GM12878 (cell line): ENCODE measurements around the gene ANKHD1. TPM values are rescaled to one million over a fixed set of nuclear protein-coding genes. Genes with fewer than 3 reads are reported as not detected.

Source experiments
- ATAC-seq: fragments of 200-7000 bp; cut with Tn5 transposase; 3 replicates; pipeline ENCODE4 v1.9.1; 2020; ENCODE audit warnings: mild to moderate bottlenecking, moderate library complexity
- BruUV-seq: library from RNA; stranded (reverse); fragments of 400-500 nt; replicated peaks from 2 replicates; lab custom pipeline; 2021; lab: Mats Ljungman, UMichigan
- CTCF ChIA-PET: fragments of 300-600 bp; sonication (Branson Sonifier 250); formaldehyde crosslinking; extraction: SDS; loops from one replicate; lab custom pipeline; 2021; ENCODE audit warnings: inconsistent platforms; lab: Yijun Ruan, JAX
- POLR2A ChIA-PET: fragments of 350-600 bp; formaldehyde crosslinking; extraction: SDS; loops from one replicate; lab custom pipeline; 2021; ENCODE audit warnings: inconsistent platforms; lab: Charles Lee
- RAD21 ChIA-PET: fragments of 300-600 bp; sonication (Branson Sonifier 250); formaldehyde crosslinking; loops from one replicate; lab custom pipeline; 2023; ENCODE audit warnings: antibody characterized with exemption; ENCODE audit not compliant: unreplicated experiment; lab: Charles Lee
- SMC1A ChIA-PET: fragments of 300-600 bp; sonication (Branson Sonifier 250); formaldehyde crosslinking; loops from one replicate; lab custom pipeline; 2023; ENCODE audit not compliant: unreplicated experiment, uncharacterized antibody; lab: Charles Lee
- DNase-seq: peaks from one replicate; pipeline ENCODE4 v3.0.0-alpha.2; 2011; ENCODE audit warnings: low read depth, low spot score
- FAIRE-seq: peaks from 3 replicates; lab custom pipeline; 2011; peaks lifted over from hg19 to GRCh38; lab: Jason Lieb, UNC
- H2AFZ ChIP-seq: 2 replicates; pipeline ENCODE4 v1.6.0; 2011; ENCODE audit warnings: low read depth, low read length, control low read depth; ENCODE audit not compliant: control insufficient read depth
- H3K27ac ChIP-seq: 2 replicates; pipeline ENCODE4 v1.5.1; 2011; ENCODE audit warnings: control low read depth; ENCODE audit not compliant: control insufficient read depth, insufficient read depth
- H3K27me3 ChIP-seq, 2 experiments: replicated peaks in 1 of 2; 2 replicates each; pipeline versions ENCODE4 v1.6.0 to v1.6.1; 2011; ENCODE audit warnings: low read length in 1 of 2; ENCODE audit not compliant: control insufficient read depth in 2 of 2, insufficient read depth in 2 of 2
- H3K36me3 ChIP-seq, 2 experiments: 2 replicates each; pipeline ENCODE4 v1.5.1; 2011; ENCODE audit warnings: low read length in 1 of 2; ENCODE audit not compliant: control insufficient read depth in 2 of 2, insufficient read depth in 2 of 2
- H3K4me1 ChIP-seq: 2 replicates; pipeline ENCODE4 v1.6.1; 2011; ENCODE audit warnings: mild to moderate bottlenecking, low read length, moderate library complexity, mixed read lengths; ENCODE audit not compliant: control insufficient read depth, insufficient read depth
- H3K4me2 ChIP-seq: 2 replicates; pipeline ENCODE4 v1.6.0; 2011; ENCODE audit warnings: control low read depth; ENCODE audit not compliant: control insufficient read depth, insufficient read depth
- H3K4me3 ChIP-seq: fragments of 200-600 bp; sonication (generic); 2 replicates; pipeline ENCODE4 v1.5.1; 2016
- H3K79me2 ChIP-seq: 2 replicates; pipeline ENCODE4 v1.6.0; 2011; ENCODE audit warnings: low read length; ENCODE audit not compliant: control insufficient read depth, insufficient read depth
- H3K9ac ChIP-seq: 2 replicates; pipeline ENCODE4 v1.8.0; 2011; ENCODE audit warnings: low read length, control low read depth, mixed read lengths; ENCODE audit not compliant: control insufficient read depth, insufficient read depth
- H3K9me3 ChIP-seq: replicated peaks from 3 replicates; pipeline ENCODE4 v1.5.1; 2011; ENCODE audit warnings: mild to moderate bottlenecking, low read length; ENCODE audit not compliant: control insufficient read depth, insufficient read depth
- H4K20me1 ChIP-seq: 2 replicates; pipeline ENCODE4 v1.6.0; 2011; ENCODE audit not compliant: control insufficient read depth, insufficient read depth
- ASH2L ChIP-seq: fragments of 300-600, 200-600 bp; sonication (generic); IDR thresholded peaks from 2 replicates; pipeline ENCODE4 v1.6.1; 2017; ENCODE audit warnings: low read depth, mild to moderate bottlenecking, borderline replicate concordance
- CBFB ChIP-seq: IDR thresholded peaks from 2 replicates; pipeline ENCODE4 v1.6.1; 2016; ENCODE audit warnings: antibody characterized with exemption, low read depth
- EED ChIP-seq: sonication (generic); IDR thresholded peaks from 2 replicates; pipeline ENCODE4 v1.6.1; 2016; ENCODE audit warnings: antibody characterized with exemption, low read depth
- FOXK2 ChIP-seq: fragments of 450-650 bp; IDR thresholded peaks from 2 replicates; pipeline ENCODE4 v1.6.1; 2017; ENCODE audit warnings: mild to moderate bottlenecking, moderate library complexity
- KLF5 ChIP-seq: fragments of 450-650 bp; IDR thresholded peaks from 2 replicates; pipeline ENCODE4 v1.6.1; 2014; ENCODE audit warnings: mild to moderate bottlenecking; ENCODE audit not compliant: partially characterized antibody
- MTA3 ChIP-seq: IDR thresholded peaks from 2 replicates; pipeline ENCODE4 v1.6.1; 2012; ENCODE audit warnings: low read length, inconsistent platforms, borderline replicate concordance
- POLR2AphosphoS2 ChIP-seq: IDR thresholded peaks from 2 replicates; pipeline ENCODE4 v1.6.1; 2011; ENCODE audit warnings: low read depth, mild to moderate bottlenecking, low read length, improper control_type of control experiment, moderate library complexity
- SMAD1 ChIP-seq: fragments of 450-650 bp; IDR thresholded peaks from 2 replicates; pipeline ENCODE4 v1.6.1; 2018; ENCODE audit warnings: mild to moderate bottlenecking, low read depth; ENCODE audit not compliant: partially characterized antibody
- STAT3 ChIP-seq: IDR thresholded peaks from 2 replicates; pipeline ENCODE4 v1.6.1; 2011; ENCODE audit warnings: low read depth, low read length, improper control_type of control experiment
- SUPT20H ChIP-seq: IDR thresholded peaks from 2 replicates; pipeline ENCODE4 v1.6.1; 2011; ENCODE audit warnings: low read depth, mild to moderate bottlenecking, low read length, moderate library complexity, borderline replicate concordance; ENCODE audit not compliant: control insufficient read depth
- WRNIP1 ChIP-seq: IDR thresholded peaks from 2 replicates; pipeline ENCODE4 v1.6.1; 2011; ENCODE audit warnings: low read depth, low read length, improper control_type of control experiment, borderline replicate concordance
- WGBS: methylation state at CpG from one replicate; pipeline ENCODE4 v1.1.6; 2016; ENCODE audit warnings: low lambda C conversion rate; ENCODE audit not compliant: insufficient replicate concordance, insufficient coverage; ENCODE audit errors: missing lambda C conversion rate; 5-methylcytosine and 5-hydroxymethylcytosine counted together
- in situ Hi-C: fragments of 300-500 bp; cut with MboI; formaldehyde crosslinking; loops from 9 replicates; pipeline ENCODE4 v1.14.3; 2018; ENCODE audit warnings: mixed read lengths
- intact Hi-C: fragments of 100-400 bp; cut with micrococcal nuclease; formaldehyde crosslinking; loops from one replicate; pipeline ENCODE4 v1.14.2; 2022; ENCODE audit not compliant: unreplicated experiment
- polyA plus RNA-seq, 11 experiments: library from polyadenylated mRNA; depleted of rRNA in 4 of 11; unstranded in 6 of 11; stranded (reverse) in 5 of 11; fragments of >200 nt; fragmentation: Nextera tagmentation in 4 of 11; fragmentation: Illumina TruSeq in 1 of 11; extraction: Ambion mirVana in 4 of 11; extraction: Trizol in 1 of 11; gene quantifications; 1 replicate in 1 of 11; 2 replicates in 10 of 11; pipeline versions ENCODE4 v1.2.1 to v1.2.3, GENCODE V29; 2011 to 2016; ENCODE audit warnings: inconsistent platforms in 2 of 11, missing spikeins in 2 of 11, low read depth in 1 of 11
- total RNA-seq, 4 experiments: library from RNA; depleted of rRNA in 3 of 4; stranded (reverse); fragments of >200 nt in 3 of 4; fragmentation: Illumina TruSeq in 1 of 4; extraction: Trizol in 1 of 4; gene quantifications; 2 replicates each; pipeline versions ENCODE4 v1.2.1 to v1.2.3, GENCODE V29; 2013 to 2021
- TF ChIP-seq, protein P1 (sequence below): fragments of 450-650 bp; IDR thresholded peaks from 2 replicates; pipeline ENCODE4 v1.6.1; 2018; ENCODE audit warnings: borderline replicate concordance, mild to moderate bottlenecking; ENCODE audit not compliant: partially characterized antibody
- TF ChIP-seq, protein P2 (sequence below): fragments of 450-650 bp; formaldehyde crosslinking; IDR thresholded peaks from 2 replicates; pipeline ENCODE4 v1.4.0; 2022; ENCODE audit warnings: mild to moderate bottlenecking, moderate library complexity
- TF ChIP-seq, protein P3 (sequence below): fragments of 450-650 bp; IDR thresholded peaks from 2 replicates; pipeline ENCODE4 v1.6.1; 2016; ENCODE audit warnings: mild to moderate bottlenecking, moderate library complexity, borderline replicate concordance

ANKHD1 gene
- total and polyA plus RNA-seq, 10 of the 15 experiments (the other 5 are each of a cell fraction or from before 2014, with no cell fraction given) = 31.6 to 96.8 (median 74.3) TPM

DNA sequence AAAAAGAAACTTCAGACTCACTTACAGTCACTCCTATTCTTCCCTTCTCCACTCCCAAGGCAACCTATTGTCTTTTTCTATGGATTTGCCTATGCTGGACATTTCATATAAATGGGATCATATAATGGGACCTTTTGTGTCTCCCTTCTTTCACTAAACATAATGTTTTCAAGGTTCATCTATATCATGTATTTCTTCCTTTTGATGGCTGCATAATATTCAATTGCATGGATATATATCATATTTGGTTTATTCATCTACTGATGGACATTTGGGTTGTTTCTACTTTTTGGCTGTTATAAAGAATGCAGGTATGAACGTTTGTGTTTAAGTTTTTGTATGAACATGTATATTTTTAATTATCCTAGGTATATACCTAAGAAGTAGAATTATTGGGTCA lies 30.6 kb downstream of the ANKHD1 start (continued):
- TF ChIP-seq SUPT20H = no peak
- TF ChIP-seq KLF5 = no peak
- no peak for TF ChIP-seq MTA3
- TF ChIP-seq FOXK2 = no peak
- TF ChIP-seq WRNIP1 = no peak

DNA sequence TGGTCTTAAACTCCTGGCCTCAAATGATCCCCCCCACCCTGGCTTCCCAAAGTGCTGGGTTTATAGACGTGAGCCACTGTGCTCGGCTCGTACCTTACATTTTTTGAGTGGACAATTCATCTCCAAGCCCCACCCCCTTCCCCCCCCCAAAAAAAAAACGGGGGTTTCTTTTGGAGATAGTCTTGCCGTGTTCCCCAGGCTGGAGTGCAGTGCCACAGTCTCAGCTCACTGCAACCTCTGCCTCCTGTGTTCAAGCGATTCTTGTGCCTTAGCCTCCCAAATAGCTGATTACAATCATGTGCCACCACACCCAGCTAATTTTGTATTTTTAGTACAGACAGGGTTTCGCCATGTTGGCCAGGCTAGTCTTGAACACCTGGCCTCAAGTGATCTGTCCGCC lies 31.3 kb downstream of the ANKHD1 start:
- Histone ChIP-seq H3K4me2 (no peak overlapping the region), H2AFZ (no peak overlapping the region), H3K4me1 (no peaks in the 10 kb centered on the region), H3K27me3 (no peaks in the 10 kb centered on the region), H3K9ac (no peak overlapping the region), H3K27ac (no peak overlapping the region), H3K36me3 (peaks cover 0 to 14% of the 10 kb centered on the region in 2 experiments; a peak in 1 of 4 replicates), H4K20me1 (no peaks in the 10 kb centered on the region), H3K4me3 (no peak overlapping the region), H3K79me2 (peaks cover 36% of the 10 kb centered on the region), H3K9me3 (no peaks in the 10 kb centered on the region; the same call in 2 of the 3 replicates)
- FAIRE-seq (no peak), ATAC-seq (no peak), DNase-seq (no peak)
- intact Hi-C loops = no loop called here
- no TSS peak for BruUV-seq
- CTCF ChIA-PET = no interaction called here
- SMC1A ChIA-PET = no interaction called here
- 88% methylated on average over 8 of the region's 8 CpGs for WGBS
- in situ Hi-C loops = no loop called here
- POLR2A ChIA-PET = no interaction called here
- RAD21 ChIA-PET = no interaction called here
- no peak for TF ChIP-seq KLF5
- no peak for TF ChIP-seq SMAD1
- TF ChIP-seq, protein P1, sequence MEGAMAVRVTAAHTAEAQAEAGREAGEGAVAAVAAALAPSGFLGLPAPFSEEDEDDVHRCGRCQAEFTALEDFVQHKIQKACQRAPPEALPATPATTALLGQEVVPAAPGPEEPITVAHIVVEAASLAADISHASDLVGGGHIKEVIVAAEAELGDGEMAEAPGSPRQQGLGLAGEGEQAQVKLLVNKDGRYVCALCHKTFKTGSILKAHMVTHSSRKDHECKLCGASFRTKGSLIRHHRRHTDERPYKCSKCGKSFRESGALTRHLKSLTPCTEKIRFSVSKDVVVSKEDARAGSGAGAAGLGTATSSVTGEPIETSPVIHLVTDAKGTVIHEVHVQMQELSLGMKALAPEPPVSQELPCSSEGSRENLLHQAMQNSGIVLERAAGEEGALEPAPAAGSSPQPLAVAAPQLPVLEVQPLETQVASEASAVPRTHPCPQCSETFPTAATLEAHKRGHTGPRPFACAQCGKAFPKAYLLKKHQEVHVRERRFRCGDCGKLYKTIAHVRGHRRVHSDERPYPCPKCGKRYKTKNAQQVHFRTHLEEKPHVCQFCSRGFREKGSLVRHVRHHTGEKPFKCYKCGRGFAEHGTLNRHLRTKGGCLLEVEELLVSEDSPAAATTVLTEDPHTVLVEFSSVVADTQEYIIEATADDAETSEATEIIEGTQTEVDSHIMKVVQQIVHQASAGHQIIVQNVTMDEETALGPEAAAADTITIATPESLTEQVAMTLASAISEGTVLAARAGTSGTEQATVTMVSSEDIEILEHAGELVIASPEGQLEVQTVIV = no peak
- TF ChIP-seq, protein P2, sequence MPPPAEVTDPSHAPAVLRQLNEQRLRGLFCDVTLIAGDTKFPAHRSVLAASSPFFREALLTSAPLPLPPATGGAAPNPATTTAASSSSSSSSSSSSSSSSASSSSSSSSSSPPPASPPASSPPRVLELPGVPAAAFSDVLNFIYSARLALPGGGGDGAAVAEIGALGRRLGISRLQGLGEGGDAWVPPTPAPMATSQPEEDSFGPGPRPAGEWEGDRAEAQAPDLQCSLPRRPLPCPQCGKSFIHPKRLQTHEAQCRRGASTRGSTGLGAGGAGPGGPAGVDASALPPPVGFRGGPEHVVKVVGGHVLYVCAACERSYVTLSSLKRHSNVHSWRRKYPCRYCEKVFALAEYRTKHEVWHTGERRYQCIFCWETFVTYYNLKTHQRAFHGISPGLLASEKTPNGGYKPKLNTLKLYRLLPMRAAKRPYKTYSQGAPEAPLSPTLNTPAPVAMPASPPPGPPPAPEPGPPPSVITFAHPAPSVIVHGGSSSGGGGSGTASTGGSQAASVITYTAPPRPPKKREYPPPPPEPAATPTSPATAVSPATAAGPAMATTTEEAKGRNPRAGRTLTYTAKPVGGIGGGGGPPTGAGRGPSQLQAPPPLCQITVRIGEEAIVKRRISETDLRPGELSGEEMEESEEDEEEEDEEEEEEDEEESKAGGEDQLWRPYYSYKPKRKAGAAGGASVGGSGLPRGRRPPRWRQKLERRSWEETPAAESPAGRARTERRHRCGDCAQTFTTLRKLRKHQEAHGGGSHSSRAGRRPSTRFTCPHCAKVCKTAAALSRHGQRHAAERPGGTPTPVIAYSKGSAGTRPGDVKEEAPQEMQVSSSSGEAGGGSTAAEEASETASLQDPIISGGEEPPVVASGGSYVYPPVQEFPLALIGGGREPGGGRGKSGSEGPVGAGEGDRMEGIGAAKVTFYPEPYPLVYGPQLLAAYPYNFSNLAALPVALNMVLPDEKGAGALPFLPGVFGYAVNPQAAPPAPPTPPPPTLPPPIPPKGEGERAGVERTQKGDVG = no peak
- no peak for TF ChIP-seq ASH2L
- TF ChIP-seq STAT3 = no peak
- TF ChIP-seq, protein P3, sequence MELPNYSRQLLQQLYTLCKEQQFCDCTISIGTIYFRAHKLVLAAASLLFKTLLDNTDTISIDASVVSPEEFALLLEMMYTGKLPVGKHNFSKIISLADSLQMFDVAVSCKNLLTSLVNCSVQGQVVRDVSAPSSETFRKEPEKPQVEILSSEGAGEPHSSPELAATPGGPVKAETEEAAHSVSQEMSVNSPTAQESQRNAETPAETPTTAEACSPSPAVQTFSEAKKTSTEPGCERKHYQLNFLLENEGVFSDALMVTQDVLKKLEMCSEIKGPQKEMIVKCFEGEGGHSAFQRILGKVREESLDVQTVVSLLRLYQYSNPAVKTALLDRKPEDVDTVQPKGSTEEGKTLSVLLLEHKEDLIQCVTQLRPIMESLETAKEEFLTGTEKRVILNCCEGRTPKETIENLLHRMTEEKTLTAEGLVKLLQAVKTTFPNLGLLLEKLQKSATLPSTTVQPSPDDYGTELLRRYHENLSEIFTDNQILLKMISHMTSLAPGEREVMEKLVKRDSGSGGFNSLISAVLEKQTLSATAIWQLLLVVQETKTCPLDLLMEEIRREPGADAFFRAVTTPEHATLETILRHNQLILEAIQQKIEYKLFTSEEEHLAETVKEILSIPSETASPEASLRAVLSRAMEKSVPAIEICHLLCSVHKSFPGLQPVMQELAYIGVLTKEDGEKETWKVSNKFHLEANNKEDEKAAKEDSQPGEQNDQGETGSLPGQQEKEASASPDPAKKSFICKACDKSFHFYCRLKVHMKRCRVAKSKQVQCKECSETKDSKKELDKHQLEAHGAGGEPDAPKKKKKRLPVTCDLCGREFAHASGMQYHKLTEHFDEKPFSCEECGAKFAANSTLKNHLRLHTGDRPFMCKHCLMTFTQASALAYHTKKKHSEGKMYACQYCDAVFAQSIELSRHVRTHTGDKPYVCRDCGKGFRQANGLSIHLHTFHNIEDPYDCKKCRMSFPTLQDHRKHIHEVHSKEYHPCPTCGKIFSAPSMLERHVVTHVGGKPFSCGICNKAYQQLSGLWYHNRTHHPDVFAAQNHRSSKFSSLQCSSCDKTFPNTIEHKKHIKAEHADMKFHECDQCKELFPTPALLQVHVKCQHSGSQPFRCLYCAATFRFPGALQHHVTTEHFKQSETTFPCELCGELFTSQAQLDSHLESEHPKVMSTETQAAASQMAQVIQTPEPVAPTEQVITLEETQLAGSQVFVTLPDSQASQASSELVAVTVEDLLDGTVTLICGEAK = no peak
- TF ChIP-seq EED = no peak
- TF ChIP-seq POLR2AphosphoS2 = no peak
- no peak for TF ChIP-seq CBFB
